ENCODE measurements around the gene CLSTN3. TPM values are rescaled to one million over a fixed set of nuclear protein-coding genes. Genes with fewer than 3 reads are reported as not detected.
A peak's percentile ranks its signal among the peaks of the same experiment; 100 is the strongest.

CLSTN3 gene
- total and polyA plus RNA-seq, 9 of the 15 experiments (the other 6 are each of a cell fraction or from before 2014, with no cell fraction given), result 0.08 to 23.2 (median 11.0) TPM

- TF ChIP-seq TSHZ1 (CRISPR knock-in tag; IDR thresholded peaks at IDR 0.05) (no peak), THAP7 (CRISPR knock-in tag; IDR thresholded peaks at IDR 0.05) (no peak), RBBP5 (IDR thresholded peaks at IDR 0.05; ENCODE audit: borderline replicate concordance, insufficient read depth, low read length, poor library complexity, severe bottlenecking) (peak; percentile 41), KHSRP (IDR thresholded peaks at IDR 0.05) (no peak), ZBTB1 (CRISPR knock-in tag; IDR thresholded peaks at IDR 0.05; ENCODE audit: borderline replicate concordance, low read depth) (no peak), ESRRB (CRISPR knock-in tag; IDR thresholded peaks at IDR 0.05; ENCODE audit: borderline replicate concordance) (no peak), NR2C2 (CRISPR knock-in tag; IDR thresholded peaks at IDR 0.05) (no peak), NR2C2 (tag; IDR thresholded peaks at IDR 0.05) (peak; percentile 82), WHSC1 (IDR thresholded peaks at IDR 0.05; ENCODE audit: low read length) (no peak), FOXP4 (CRISPR knock-in tag; IDR thresholded peaks at IDR 0.05; ENCODE audit: borderline replicate concordance) (no peak), RBM25 (IDR thresholded peaks at IDR 0.05; ENCODE audit: low read depth, low read length, severe bottlenecking) (no peak), MYNN (IDR thresholded peaks at IDR 0.05) (peak; percentile 100), MYNN (CRISPR knock-in tag; IDR thresholded peaks at IDR 0.05) (peak; percentile 99), RBM39 (optimal IDR thresholded peaks at IDR 0.05; ENCODE audit: low read depth, low read length) (no peak), HOXB6 (CRISPR knock-in tag; IDR thresholded peaks at IDR 0.05; ENCODE audit: borderline replicate concordance) (no peak), U2AF1 (optimal IDR thresholded peaks at IDR 0.05; ENCODE audit: low read depth, low read length) (no peak), TCF3 (CRISPR knock-in tag; IDR thresholded peaks at IDR 0.05) (peak; percentile 87), EWSR1 (IDR thresholded peaks at IDR 0.05; ENCODE audit: borderline replicate concordance, low read depth, partially characterized antibody) (no peak), ARID2 (IDR thresholded peaks at IDR 0.05) (no peak), HEY1 (CRISPR knock-in tag; IDR thresholded peaks at IDR 0.05; ENCODE audit: borderline replicate concordance) (no peak), TRIM28 (IDR thresholded peaks at IDR 0.05) (no peak), FOXA1 (IDR thresholded peaks at IDR 0.05; ENCODE audit: borderline replicate concordance) (no peak), GATAD2A (IDR thresholded peaks at IDR 0.05) (peak; percentile 69; the same call in 1 of the 2 replicates)
Measured at GRCh38 chr12:7122811-7123769, 7.1 kb upstream of the CLSTN3 start (continued).

All from K562 (cell line).